T-helper 2 cell (primary cell): ENCODE measurements around the gene SEC62.

ENCODE experiments used
- DNase-seq, 5 experiments: peaks; one replicate each; pipeline versions ENCODE4 v3.0.0 to v3.0.0-alpha.2; 2012 to 2022

The SEC62 gene

DNA sequence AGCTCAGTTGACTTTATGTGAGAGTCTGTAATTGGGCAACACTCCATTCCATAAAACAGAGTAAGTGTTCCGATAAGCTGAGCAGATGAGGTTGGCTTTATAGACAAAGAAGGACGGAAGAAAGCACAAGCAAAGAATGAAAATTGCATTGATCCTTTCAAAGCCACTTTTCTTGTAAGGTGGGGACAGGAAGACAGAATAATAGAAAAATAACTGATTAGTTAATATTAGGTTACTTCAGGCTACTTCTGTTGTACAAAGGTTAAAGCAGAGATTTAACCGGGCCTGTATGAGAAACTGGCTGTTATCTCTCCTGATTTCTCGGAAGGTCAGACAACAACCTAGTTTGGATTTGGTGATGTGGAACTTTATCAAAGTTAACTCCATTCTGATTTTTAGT, 55.7 kb downstream of the SEC62 start:
- DNase-seq, result no peak

GRCh38 chr3:170023165-170023564, 56.6 kb downstream of the SEC62 start:
- DNase-seq, result no peak

GRCh38 chr3:170024581-170024980, 58.0 kb downstream of the SEC62 start:
- no peak for DNase-seq

DNA sequence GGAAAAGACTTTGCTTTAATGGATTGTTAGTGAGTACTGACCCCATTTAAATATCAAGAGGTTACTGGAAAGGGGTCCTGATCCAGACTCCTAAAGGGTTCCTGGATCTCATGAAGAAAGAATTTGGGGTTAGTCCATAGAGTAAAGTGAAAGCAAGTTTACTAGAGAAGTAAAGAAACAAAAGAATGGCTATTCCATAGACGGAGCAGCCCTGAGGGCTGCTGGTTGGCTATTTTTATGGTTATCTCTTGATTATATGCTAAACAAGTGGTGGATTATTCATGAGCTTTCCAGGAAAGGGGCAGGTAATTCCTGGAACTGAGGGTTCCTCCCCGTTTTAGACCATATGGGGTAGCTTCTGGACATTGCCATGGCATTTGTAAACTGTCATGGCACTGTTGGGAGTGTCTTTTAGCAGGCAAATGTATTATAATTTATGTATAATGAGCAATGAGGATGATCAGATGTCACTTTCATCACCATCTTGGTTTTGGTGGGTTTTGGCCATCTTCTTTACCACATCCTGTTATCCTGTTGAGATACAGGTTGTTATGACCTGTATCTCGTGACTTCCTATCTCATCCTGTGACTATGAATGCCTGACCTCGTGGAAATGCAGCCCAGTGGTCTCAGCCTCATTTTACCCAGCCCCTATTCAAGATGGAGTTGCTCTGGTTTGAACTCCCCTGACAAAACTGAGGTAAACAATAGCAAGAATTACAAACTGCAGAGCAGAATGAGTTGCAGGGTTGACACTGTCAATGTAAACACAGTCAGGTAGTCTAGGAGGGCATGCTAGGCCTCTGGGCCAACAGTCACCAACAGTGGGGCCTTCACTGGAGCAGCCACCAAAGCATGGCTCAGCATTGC, 60.9 kb downstream of the SEC62 start:
- DNase-seq, result peak in 2 of 5 experiments; percentile 3 to 79

GRCh38 chr3:170033489-170033888, 66.9 kb downstream of the SEC62 start:
- DNase-seq, result peak in 3 of 5 experiments; percentile 40 to 71 (median 67)

DNA sequence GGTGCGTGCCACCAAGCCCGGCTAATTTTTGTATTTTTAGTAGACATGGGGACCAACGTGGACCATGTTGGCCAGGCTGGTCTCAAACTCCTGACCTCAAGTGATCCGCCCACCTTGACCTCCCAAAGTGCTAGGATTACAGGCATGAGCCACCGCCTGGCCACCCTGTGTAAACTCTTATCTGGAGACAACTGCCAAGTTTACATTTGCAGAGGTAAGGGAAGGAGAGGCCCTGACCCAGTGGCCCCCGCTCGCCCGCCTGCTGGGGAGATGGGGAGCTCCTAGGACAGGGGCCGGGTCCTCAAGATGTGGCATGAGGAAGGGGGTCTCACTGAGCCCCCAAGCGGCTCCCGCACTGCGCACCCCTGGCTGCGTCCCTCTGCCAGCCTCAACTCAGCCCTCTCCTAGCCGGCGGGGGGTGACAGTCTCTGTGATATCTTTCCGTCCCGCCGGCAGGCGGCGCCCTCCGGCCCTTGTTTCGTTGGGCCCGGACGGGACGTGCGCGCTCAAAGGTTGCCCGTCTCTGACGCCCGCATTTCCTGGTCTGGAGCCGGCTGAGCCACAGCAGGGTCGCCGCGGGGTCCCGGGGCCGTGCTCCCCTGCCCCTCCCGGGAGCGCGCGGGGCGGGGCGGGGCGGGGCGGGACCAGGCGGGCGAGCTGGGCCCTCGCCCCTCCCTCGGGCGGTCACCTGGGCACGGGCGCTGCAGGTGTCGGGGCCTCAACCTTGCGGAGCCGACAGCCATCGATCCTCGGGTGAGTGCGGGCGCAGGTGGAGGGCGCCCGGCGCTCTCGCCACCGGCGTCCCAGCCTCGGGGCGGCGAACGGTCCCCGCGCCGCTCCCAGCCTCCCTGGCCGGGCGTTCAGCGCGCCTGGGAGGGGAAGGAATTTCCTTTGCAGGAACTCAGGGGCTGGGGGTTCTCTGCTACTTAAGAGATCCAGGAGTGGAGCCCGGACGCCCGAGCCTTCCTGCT, 71.1 kb downstream of the SEC62 start, which contains the start of gene GPR160:
TSS of gene GPR160 (plus strand) at position 533 of the 971 bp plus-strand sequence. CDS start 45,978 bp downstream, outside the sequence.
- peak; percentile 53 to 83 (median 68) for DNase-seq

GRCh38 chr3:170038434-170039110, 72.0 kb downstream of the SEC62 start:
- DNase-seq, result peak in 3 of 5 experiments; percentile 3 to 51 (median 8)

DNA sequence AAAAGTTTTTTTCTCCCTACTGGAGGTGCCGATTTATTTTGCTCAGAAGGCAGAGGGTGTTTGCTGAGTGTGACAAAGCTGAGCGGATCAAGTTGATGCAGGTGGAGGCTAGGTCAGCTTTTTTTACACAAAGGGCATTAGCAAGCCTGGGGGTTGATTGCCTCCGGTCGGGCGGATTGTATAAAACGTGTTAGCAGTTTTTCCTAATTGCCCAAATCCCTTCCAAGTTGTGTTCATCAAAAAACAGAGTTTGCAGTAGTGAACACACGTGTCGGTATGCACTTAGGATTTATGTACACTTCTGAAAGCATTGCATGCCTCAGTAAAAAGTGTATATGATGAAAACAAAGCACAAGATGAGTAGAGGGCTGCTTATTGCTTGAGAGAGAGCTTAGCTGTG, 73.8 kb downstream of the SEC62 start:
- DNase-seq, result no peak

GRCh38 chr3:170043506-170043905, 76.9 kb downstream of the SEC62 start:
- no peak for DNase-seq

- DNase-seq, result no peak
Observed at GRCh38 chr3:170044271-170044670, 77.7 kb downstream of the SEC62 start.

DNA sequence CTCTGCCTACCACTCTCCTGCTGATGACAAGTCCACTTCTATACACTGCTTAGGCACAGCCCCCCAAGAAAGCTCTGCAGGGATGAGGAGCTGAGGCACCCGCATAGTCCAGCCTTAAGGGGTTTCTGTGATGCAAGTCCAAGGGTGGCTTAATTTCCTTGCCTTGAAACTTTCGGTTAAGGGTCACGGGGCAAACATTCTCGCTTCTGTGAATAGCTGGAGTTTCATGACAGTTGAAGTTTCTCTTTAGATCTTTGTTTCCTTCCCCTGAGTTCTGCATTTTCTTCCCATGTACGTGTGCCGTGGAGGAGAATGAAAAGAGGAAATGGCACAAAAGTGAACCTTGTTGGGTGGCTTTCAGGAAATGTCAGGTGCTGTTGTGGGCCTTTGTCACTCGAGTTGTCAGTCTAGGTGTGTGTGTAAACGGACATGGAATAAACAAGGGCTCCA, 78.2 kb downstream of the SEC62 start:
- DNase-seq, result no peak

DNA sequence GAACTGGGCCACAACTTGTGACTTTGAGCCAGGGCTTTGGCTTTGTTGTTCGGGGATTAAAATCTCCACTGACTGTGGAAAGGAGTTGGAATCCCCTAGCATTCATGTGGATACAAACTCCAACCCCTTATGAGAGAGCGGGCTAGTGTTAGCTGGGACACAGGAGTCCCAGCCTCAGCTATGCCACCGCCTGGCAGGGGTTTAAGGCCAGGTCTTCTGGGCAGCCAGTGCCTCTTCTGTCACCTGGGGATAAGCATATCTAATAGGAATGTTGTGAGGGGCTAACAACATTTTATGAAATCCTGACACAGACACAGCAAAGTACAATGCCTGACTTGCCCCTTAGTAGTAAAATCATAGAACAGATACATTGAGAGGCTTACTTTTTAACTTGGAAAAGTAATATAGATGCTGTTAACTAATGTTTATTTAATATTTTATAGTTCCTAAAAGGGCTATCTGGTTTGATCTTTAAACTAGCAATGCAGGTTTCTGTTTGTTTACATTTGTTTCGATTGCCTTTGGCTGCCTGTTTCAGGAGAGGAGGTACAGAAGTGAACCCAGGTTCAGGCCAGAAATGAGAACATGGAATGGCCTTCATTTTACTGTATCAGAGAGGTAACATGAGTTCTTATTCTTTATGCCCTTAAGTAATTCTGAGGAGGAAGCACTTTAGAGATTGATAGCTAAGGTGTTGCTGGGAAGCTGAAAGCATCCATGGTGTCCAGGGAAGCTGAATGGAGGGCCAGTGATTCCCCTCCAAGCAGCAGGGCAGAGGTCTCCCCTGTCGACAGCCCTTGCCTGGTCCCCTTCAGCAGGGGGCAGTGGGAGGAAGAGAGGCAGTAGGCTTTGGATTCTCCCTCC, 79.9 kb downstream of the SEC62 start:
- DNase-seq, result no peak

- no peak for DNase-seq
Observed at GRCh38 chr3:170047133-170047404, 80.5 kb downstream of the SEC62 start.
